ENCODE results near the gene CH25H.

- TF ChIP-seq CTCF (IDR thresholded peaks at IDR 0.05) (no peak), EZH2 (IDR thresholded peaks at IDR 0.05) (no peak)
Observed at GRCh38 chr10:89164920-89165319, 42.2 kb downstream of the CH25H start.

Measured in neural progenitor cell (in vitro differentiated cells).